Naive thymus-derived CD4-positive, alpha-beta T cell (primary cell): ENCODE results near the gene MINK1. TPM values are rescaled to one million over a fixed set of nuclear protein-coding genes. Genes with fewer than 3 reads are reported as not detected.
"Not testable (repeated sequence)": the region's sequence is repeated elsewhere in the genome, so short reads cannot be mapped to it uniquely, and the experiment has no call there.

Source experiments
- ATAC-seq: fragments of 150-1000 bp; cut with Tn5 transposase; 2 replicates; pipeline ENCODE4 v1.10.0; 2021; ENCODE audit warnings: mild to moderate bottlenecking, moderate library complexity
- CTCF ChIA-PET: fragments of 350-600 bp; sonication (Branson Sonifier 250); formaldehyde crosslinking; loops from one replicate; lab custom pipeline; 2021; ENCODE audit warnings: antibody characterized with exemption; lab: Charles Lee
- POLR2A ChIA-PET: fragments of 350-600 bp; sonication (Branson Sonifier 250); formaldehyde crosslinking; loops from one replicate; lab custom pipeline; 2021; ENCODE audit warnings: antibody characterized with exemption, inconsistent platforms; lab: Charles Lee
- DNase-seq, 9 donors: peaks; one replicate each; pipeline versions ENCODE4 v3.0.0 to v3.0.0-alpha.2; 2020 to 2022; ENCODE audit warnings: mixed read lengths in 1 of 9
- H3K27ac ChIP-seq: one replicate; pipeline ENCODE4 v1.7.0; 2013; ENCODE audit warnings: mild to moderate bottlenecking, low read depth, low read length, moderate library complexity
- H3K27me3 ChIP-seq, 2 donors: one replicate each; pipeline ENCODE4 v1.7.0; 2013; ENCODE audit warnings: low read length in 2 of 2, mild to moderate bottlenecking in 2 of 2, moderate library complexity in 2 of 2; ENCODE audit not compliant: control insufficient read depth in 2 of 2, insufficient read depth in 2 of 2
- H3K36me3 ChIP-seq, 3 experiments: 1 replicate in 2 of 3; 2 replicates in 1 of 3; pipeline ENCODE4 v1.7.0; 2013; ENCODE audit warnings: low read length in 3 of 3, mild to moderate bottlenecking in 3 of 3, moderate library complexity in 1 of 3; ENCODE audit not compliant: insufficient read depth in 3 of 3, control insufficient read depth in 2 of 3
- H3K4me1 ChIP-seq, 2 donors: one replicate each; pipeline ENCODE4 v1.7.0; 2013; ENCODE audit warnings: low read length in 2 of 2, mild to moderate bottlenecking in 2 of 2, moderate library complexity in 1 of 2; ENCODE audit not compliant: control insufficient read depth in 2 of 2, insufficient read depth in 2 of 2
- H3K4me3 ChIP-seq: 2 replicates; pipeline ENCODE4 v1.7.0; 2013; ENCODE audit warnings: mild to moderate bottlenecking, low read length
- H3K9me3 ChIP-seq, 3 experiments: 1 replicate in 2 of 3; 2 replicates in 1 of 3; pipeline ENCODE4 v1.7.0; 2013; ENCODE audit warnings: low read length in 3 of 3; ENCODE audit not compliant: control insufficient read depth in 2 of 3
- H3K27ac Mint-ChIP-seq, 9 donors: one replicate each; pipeline ENCODE4 v1.8.0; 2020 to 2022; ENCODE audit warnings: mixed read lengths in 9 of 9, mild to moderate bottlenecking in 8 of 9, moderate library complexity in 5 of 9, inconsistent platforms in 2 of 9
- H3K27me3 Mint-ChIP-seq, 5 donors: one replicate each; pipeline ENCODE4 v1.8.0; 2021 to 2022; ENCODE audit warnings: mixed read lengths in 5 of 5, mild to moderate bottlenecking in 1 of 5
- H3K36me3 Mint-ChIP-seq, 5 donors: one replicate each; pipeline ENCODE4 v1.8.0; 2020 to 2022; ENCODE audit warnings: mixed read lengths in 5 of 5, mild to moderate bottlenecking in 3 of 5, inconsistent platforms in 1 of 5
- H3K4me1 Mint-ChIP-seq, 7 donors: one replicate each; pipeline ENCODE4 v1.8.0; 2020 to 2022; ENCODE audit warnings: mixed read lengths in 7 of 7, mild to moderate bottlenecking in 3 of 7, inconsistent platforms in 1 of 7
- H3K4me3 Mint-ChIP-seq, 10 donors: one replicate each; pipeline ENCODE4 v1.8.0; 2020 to 2022; ENCODE audit warnings: mild to moderate bottlenecking in 10 of 10, mixed read lengths in 10 of 10, moderate library complexity in 6 of 10, inconsistent platforms in 2 of 10
- H3K9me3 Mint-ChIP-seq, 11 donors: one replicate each; pipeline ENCODE4 v1.8.0; 2020 to 2022; ENCODE audit warnings: mixed read lengths in 11 of 11, mild to moderate bottlenecking in 4 of 11, inconsistent platforms in 1 of 11, moderate library complexity in 1 of 11
- intact Hi-C, 2 donors: fragments of 100-400 bp; cut with micrococcal nuclease; formaldehyde crosslinking; loops; one replicate each; pipeline ENCODE4 v1.15.1; 2023
- polyA plus RNA-seq, 2 donors: library from polyadenylated mRNA; unstranded; fragments of 300-500 nt; fragmentation: Illumina TruSeq; gene quantifications; one replicate each; pipeline ENCODE4 v1.2.3, GENCODE V29; 2021
- total RNA-seq, 6 experiments: library from RNA in 5 of 6; stranded (reverse) in 5 of 6; gene quantifications; 1 replicate in 5 of 6; 2 replicates in 1 of 6; pipeline ENCODE4 v1.2.3 and lab custom pipeline; 2021 to 2026

MINK1 gene
- total and polyA plus RNA-seq, 7 experiments from 2014 or later: 8.3 to 142 (median 102) TPM

DNA sequence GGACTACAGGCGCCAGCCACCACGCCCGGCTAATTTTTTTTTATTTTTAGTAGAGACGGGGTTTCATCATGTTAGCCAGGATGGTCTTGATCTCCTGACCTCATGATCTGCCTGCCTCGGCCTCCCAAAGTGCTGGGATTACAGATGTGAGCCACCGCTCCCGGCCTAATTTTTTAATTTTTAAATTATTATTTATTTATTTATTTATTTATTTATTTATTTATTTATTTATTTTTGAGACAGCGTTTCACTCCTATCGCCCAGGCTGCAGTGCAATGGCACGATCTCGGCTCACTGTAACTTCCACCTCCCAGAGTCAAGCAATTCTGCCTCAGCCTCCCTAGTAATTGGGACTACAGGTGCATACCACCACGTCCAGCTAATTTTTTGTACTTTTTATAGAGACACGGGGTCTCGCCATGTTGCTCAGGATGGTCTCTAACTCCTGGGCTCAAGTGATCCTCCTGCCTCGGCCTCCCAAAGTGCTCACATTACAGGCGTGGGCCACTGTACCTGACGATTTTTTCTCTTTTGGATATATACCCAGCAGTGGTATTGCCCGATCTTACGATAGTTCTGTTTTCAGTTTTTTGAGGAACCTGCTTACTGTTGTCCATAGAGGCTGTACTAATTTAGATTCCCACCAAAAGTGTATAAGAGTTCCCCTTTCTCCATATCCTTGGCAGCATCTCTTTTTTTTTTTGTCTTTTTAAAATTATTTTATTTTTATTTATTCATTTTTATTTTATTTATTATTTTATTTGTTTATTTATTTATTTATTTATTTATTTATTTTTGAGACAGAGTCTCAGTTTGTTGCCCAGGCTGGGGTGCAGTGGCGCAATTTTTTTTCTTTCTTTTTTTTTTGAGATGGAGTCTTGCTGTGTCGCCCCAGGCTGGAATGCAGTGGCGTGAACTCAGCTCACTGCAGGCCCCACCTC, 36.2 kb downstream of the MINK1 start:
- CTCF ChIA-PET: interaction anchor here (0.6 to 0.7 kb wide), 2 partner anchors 290 to 1961 kb away, joined by 4 to 6 read pairs; no protein-coding TSS in a partner anchor
- intact Hi-C loops, ATAC-seq, H3K27me3 Mint-ChIP-seq, H3K4me3 ChIP-seq, H3K27ac Mint-ChIP-seq, H3K9me3 Mint-ChIP-seq, H3K4me3 Mint-ChIP-seq, H3K4me1 ChIP-seq, H3K36me3 ChIP-seq, H3K27me3 ChIP-seq, H3K27ac ChIP-seq, H3K9me3 ChIP-seq, DNase-seq: not testable (repeated sequence)
- POLR2A ChIA-PET: interaction anchor here (0.7 kb wide), 1 partner anchor 74 kb away, joined by 7 read pairs; no protein-coding TSS in a partner anchor
- peaks cover 0 to 15% (median 8%) of the 10 kb centered on the region in 5 donors for H3K36me3 Mint-ChIP-seq
- peaks cover 4 to 14% (median 11%) of the 10 kb centered on the region in 7 donors for H3K4me1 Mint-ChIP-seq

DNA sequence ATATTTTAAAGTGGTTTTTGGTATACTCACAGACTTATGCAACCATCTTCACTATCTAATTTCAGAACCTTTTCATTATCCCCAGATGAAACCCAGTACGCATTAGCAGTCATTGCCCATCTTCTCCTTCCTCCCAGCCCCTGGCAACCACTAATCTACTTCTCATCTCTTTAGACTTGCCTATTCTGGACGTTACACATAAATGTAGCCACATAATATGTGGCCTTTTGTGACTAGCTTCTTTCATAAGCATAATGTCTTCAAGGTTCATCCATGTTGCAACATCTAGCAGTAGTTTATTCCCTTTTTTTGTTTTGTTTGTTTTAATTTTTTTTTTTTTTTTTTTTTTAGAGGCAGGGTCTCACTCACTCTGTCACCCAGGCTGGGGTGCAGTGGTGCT, 37.7 kb downstream of the MINK1 start:
- Histone ChIP-seq H3K27ac (no peak overlapping the region), H3K36me3 (peaks cover 0 to 7% (median 0%) of the 10 kb centered on the region in 3 experiments), H3K4me3 (no peak overlapping the region), H3K27me3 (no peaks in the 10 kb centered on the region), H3K4me1 (no peaks in the 10 kb centered on the region), H3K9me3 (no peaks in the 10 kb centered on the region)
- ATAC-seq (no peak), DNase-seq (no peak)
- ChIA-PET POLR2A (no interaction called here), CTCF (interaction anchor here (0.6 kb wide), 1 partner anchor 21 kb away, joined by 3 read pairs; no protein-coding TSS in a partner anchor)
- Mint-ChIP-seq H3K4me1 (peaks cover 4 to 14% (median 11%) of the 10 kb centered on the region in 7 donors), H3K27me3 (no peaks in the 10 kb centered on the region), H3K4me3 (no peak overlapping the region), H3K27ac (peak overlapping the region in 1 of 9 donors; percentile 58), H3K36me3 (peaks cover 0 to 16% (median 8%) of the 10 kb centered on the region in 5 donors), H3K9me3 (no peaks in the 10 kb centered on the region)
- intact Hi-C loops: no loop called here

DNA sequence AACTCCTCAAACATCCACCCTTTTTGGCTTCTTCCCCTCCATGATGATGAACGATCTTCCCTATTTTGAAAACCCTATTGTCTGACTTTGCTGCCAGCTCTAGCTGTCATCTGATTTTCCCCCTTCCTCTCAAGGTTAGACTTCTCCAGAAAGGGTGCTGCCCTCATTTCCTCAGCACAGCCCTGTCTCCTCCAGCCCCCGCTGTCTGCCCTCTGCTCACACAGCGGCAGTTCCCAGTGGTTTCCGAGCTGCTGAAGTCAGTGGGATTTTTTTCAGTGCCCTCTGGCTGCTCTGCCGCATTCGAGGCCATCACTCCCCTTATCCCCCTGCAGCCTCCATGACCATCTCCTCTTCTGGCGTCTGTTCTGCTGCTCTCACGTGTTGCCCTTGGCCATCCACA, 39.6 kb downstream of the MINK1 start:
- no peak overlapping the region for H3K4me3 Mint-ChIP-seq
- DNase-seq: no peak
- H3K27me3 Mint-ChIP-seq: no peaks in the 10 kb centered on the region
- peak overlapping the region in 4 of 9 donors; percentile 20 to 74 (median 39) for H3K27ac Mint-ChIP-seq
- H3K36me3 Mint-ChIP-seq: peaks cover 0 to 17% (median 8%) of the 10 kb centered on the region in 5 donors
- Histone ChIP-seq H3K4me3 (no peak overlapping the region), H3K27me3 (no peaks in the 10 kb centered on the region), H3K36me3 (peaks cover 0 to 12% (median 0%) of the 10 kb centered on the region in 3 experiments), H3K9me3 (no peaks in the 10 kb centered on the region), H3K27ac (no peak overlapping the region), H3K4me1 (no peaks in the 10 kb centered on the region)
- ATAC-seq: no peak
- H3K9me3 Mint-ChIP-seq: no peaks in the 10 kb centered on the region
- CTCF ChIA-PET: no interaction called here
- intact Hi-C loops: no loop called here
- POLR2A ChIA-PET: no interaction called here
- peaks cover 4 to 17% (median 10%) of the 10 kb centered on the region in 7 donors for H3K4me1 Mint-ChIP-seq

DNA sequence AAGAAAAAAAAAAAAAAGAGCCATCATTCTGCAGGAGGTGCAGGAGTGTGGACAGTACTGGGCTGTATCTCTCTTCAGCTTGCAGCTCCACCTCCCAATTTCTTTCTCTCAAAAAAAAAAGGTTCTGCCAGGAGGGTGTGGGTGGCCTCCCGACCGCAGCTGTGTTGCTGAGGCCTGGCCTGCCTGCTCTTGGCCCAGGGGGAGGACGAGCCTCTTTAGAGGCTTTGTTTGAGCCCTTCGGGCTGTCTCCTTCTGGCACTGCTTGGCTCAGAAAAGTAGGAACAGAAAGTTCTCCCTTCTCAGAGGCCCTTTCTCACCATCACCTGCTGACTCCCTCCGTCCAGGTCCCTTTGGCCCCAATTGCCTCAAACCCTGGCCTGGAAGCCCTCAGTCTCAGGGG, 43.9 kb downstream of the MINK1 start:
- no peaks in the 10 kb centered on the region for H3K27me3 Mint-ChIP-seq
- H3K4me3 Mint-ChIP-seq: no peak overlapping the region
- ChIA-PET CTCF (interaction anchor here (0.5 to 1.0 kb wide), 3 partner anchors 11 to 167 kb away, joined by 3 to 4 read pairs (median 4); no protein-coding TSS in a partner anchor), POLR2A (no interaction called here)
- Histone ChIP-seq H3K27me3 (no peaks in the 10 kb centered on the region), H3K27ac (no peak overlapping the region), H3K4me1 (no peaks in the 10 kb centered on the region), H3K36me3 (peaks cover 0 to 44% (median 3%) of the 10 kb centered on the region in 3 experiments), H3K4me3 (no peak overlapping the region), H3K9me3 (no peaks in the 10 kb centered on the region)
- no peak for ATAC-seq
- no peaks in the 10 kb centered on the region for H3K9me3 Mint-ChIP-seq
- intact Hi-C loops: no loop called here
- H3K4me1 Mint-ChIP-seq: peaks cover 2 to 13% (median 7%) of the 10 kb centered on the region in 7 donors
- H3K36me3 Mint-ChIP-seq: peaks cover 0 to 13% (median 7%) of the 10 kb centered on the region in 5 donors
- no peak overlapping the region for H3K27ac Mint-ChIP-seq
- no peak for DNase-seq

DNA sequence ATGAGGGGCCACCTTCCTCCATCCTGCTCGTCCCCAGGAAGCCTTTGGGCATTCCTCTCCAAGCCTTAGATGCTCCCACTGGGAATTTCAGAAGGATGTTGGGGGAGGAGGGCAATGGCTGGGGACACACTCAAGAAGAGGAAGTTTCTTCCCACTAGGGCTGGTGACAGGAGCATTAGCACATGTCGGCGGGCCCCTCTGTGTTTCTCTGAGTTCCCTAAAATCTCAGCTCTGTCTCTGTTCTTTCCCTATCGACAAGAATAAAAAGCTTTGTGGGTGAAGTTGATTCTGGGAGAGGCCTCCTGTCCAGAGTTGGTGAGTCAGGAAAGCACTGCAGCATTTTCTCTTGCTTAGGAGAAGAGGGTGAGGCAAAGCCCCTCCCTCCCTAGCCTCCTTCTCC, 46.5 kb downstream of the MINK1 start:
- ATAC-seq: peak; percentile 49
- DNase-seq: no peak
- POLR2A ChIA-PET: no interaction called here
- CTCF ChIA-PET: interaction anchor here (0.6 to 1.9 kb wide), 2 partner anchors 122 to 148 kb away, joined by 5 to 6 read pairs; partner anchors contain the start of gene MED11
- Histone ChIP-seq H3K27me3 (no peaks in the 10 kb centered on the region), H3K4me3 (no peak overlapping the region), H3K4me1 (no peaks in the 10 kb centered on the region), H3K27ac (no peak overlapping the region), H3K36me3 (peaks cover 0 to 50% (median 3%) of the 10 kb centered on the region in 3 experiments), H3K9me3 (no peaks in the 10 kb centered on the region)
- peaks cover 0 to 8% (median 0%) of the 10 kb centered on the region in 7 donors for H3K4me1 Mint-ChIP-seq
- no peaks in the 10 kb centered on the region for H3K9me3 Mint-ChIP-seq
- H3K27ac Mint-ChIP-seq: no peak overlapping the region
- intact Hi-C loops: no loop called here
- H3K4me3 Mint-ChIP-seq: no peak overlapping the region
- peaks cover 0 to 8% (median 3%) of the 10 kb centered on the region in 5 donors for H3K36me3 Mint-ChIP-seq
- no peaks in the 10 kb centered on the region for H3K27me3 Mint-ChIP-seq

DNA sequence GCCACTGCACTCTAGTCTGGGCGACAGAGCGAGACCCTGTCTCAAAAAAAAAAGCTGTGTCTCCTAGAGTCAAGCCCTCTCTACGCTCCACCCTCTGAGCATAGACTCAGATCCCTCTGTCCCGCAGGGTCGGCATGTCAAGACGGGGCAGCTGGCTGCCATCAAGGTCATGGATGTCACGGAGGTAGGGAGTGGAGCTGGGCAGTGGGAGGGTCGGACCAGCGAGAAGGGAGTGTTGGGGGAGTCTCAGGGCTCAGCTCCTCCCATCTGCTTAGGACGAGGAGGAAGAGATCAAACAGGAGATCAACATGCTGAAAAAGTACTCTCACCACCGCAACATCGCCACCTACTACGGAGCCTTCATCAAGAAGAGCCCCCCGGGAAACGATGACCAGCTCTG, 47.7 kb downstream of the MINK1 start:
- no peaks in the 10 kb centered on the region for H3K27me3 ChIP-seq
- H3K27me3 Mint-ChIP-seq: no peaks in the 10 kb centered on the region

More for the DNA sequence above, 47.7 kb downstream of the MINK1 start:
- CTCF ChIA-PET: interaction anchor here (0.6 to 2.1 kb wide), 8 partner anchors 47 to 180 kb away, joined by 3 to 11 read pairs (median 4); partner anchors contain the start of genes ARRB2 and MED11
- Mint-ChIP-seq H3K4me1 (peaks cover 0 to 8% (median 0%) of the 10 kb centered on the region in 7 donors), H3K36me3 (peaks cover 5 to 14% (median 7%) of the 10 kb centered on the region in 5 donors), H3K4me3 (no peak overlapping the region), H3K27ac (peak overlapping the region in 1 of 9 donors; percentile 56), H3K9me3 (no peaks in the 10 kb centered on the region)
- H3K27ac ChIP-seq: no peak overlapping the region
- intact Hi-C loops: loop anchor here (5.0 to 10.0 kb wide), 2 partner anchors 46 to 49 kb away; partner anchors contain the start of gene MINK1 (in 2 of the 2)
- H3K4me1 ChIP-seq: no peaks in the 10 kb centered on the region
- no peak overlapping the region for H3K4me3 ChIP-seq
- POLR2A ChIA-PET: interaction anchor here (0.5 to 1.0 kb wide), 2 partner anchors 171 to 199 kb away, joined by 3 to 5 read pairs; no protein-coding TSS in a partner anchor
- no peak for DNase-seq
- ATAC-seq: no peak
- H3K36me3 ChIP-seq: peaks cover 0 to 58% (median 3%) of the 10 kb centered on the region in 3 experiments
- no peaks in the 10 kb centered on the region for H3K9me3 ChIP-seq
